DOHH2 (cell line): Measurements from ENCODE around the gene ADGRA1.

Experiments
- H3F3A ChIP-seq: fragments of 200-600 bp; sonication (generic), shearing (Covaris generic); 2 replicates; pipeline ENCODE4 v1.6.0; 2016; ENCODE audit warnings: antibody characterized with exemption, mild to moderate bottlenecking; ENCODE audit not compliant: control insufficient read depth, insufficient read depth
- H3K27ac ChIP-seq: fragments of 200-600 bp; sonication (generic); 2 replicates; pipeline ENCODE4 v1.5.1; 2014; ENCODE audit warnings: low read depth, mild to moderate bottlenecking, low read length, moderate library complexity
- H3K27me3 ChIP-seq: fragments of 200-600 bp; sonication (generic); 2 replicates; pipeline ENCODE4 v1.6.1; 2014; ENCODE audit warnings: mild to moderate bottlenecking, low read length, mixed read lengths; ENCODE audit not compliant: control insufficient read depth
- H3K36me3 ChIP-seq: fragments of 200-600 bp; sonication (generic); 2 replicates; pipeline ENCODE4 v1.6.1; 2014; ENCODE audit warnings: mild to moderate bottlenecking, low read length, moderate library complexity, mixed read lengths; ENCODE audit not compliant: control insufficient read depth
- H3K4me1 ChIP-seq: fragments of 200-600 bp; sonication (generic); 2 replicates; pipeline ENCODE4 v1.6.1; 2014; ENCODE audit warnings: mild to moderate bottlenecking, low read length, mixed read lengths; ENCODE audit not compliant: control insufficient read depth
- H3K4me2 ChIP-seq: fragments of 200-600 bp; sonication (generic); 2 replicates; pipeline ENCODE4 v1.6.0; 2014; ENCODE audit warnings: mild to moderate bottlenecking, low read length, moderate library complexity
- H3K4me3 ChIP-seq: fragments of 200-600 bp; sonication (generic); 2 replicates; pipeline ENCODE4 v1.5.1; 2014; ENCODE audit warnings: mild to moderate bottlenecking, low read length, mixed read lengths
- H3K79me2 ChIP-seq: fragments of 200-600 bp; sonication (generic); 2 replicates; pipeline ENCODE4 v1.6.1; 2014; ENCODE audit warnings: mild to moderate bottlenecking, low read length, mixed read lengths; ENCODE audit not compliant: control insufficient read depth
- H3K9me2 ChIP-seq: fragments of 200-600 bp; sonication (generic); replicated peaks from 2 replicates; pipeline ENCODE4 v1.6.1; 2014; ENCODE audit warnings: mild to moderate bottlenecking, low read length, mixed read lengths; ENCODE audit not compliant: control insufficient read depth
- H3K9me3 ChIP-seq: fragments of 200-600 bp; sonication (generic); 2 replicates; pipeline ENCODE4 v1.6.1; 2014; ENCODE audit warnings: antibody characterized with exemption, low read length, mixed read lengths; ENCODE audit not compliant: control insufficient read depth, insufficient read depth
- H4K20me1 ChIP-seq: fragments of 200-600 bp; sonication (generic); 2 replicates; pipeline ENCODE4 v1.6.0; 2014; ENCODE audit warnings: low read depth, mild to moderate bottlenecking, antibody characterized with exemption, low read length, moderate library complexity; ENCODE audit not compliant: control insufficient read depth, insufficient read depth
- CTCF ChIP-seq: fragments of 200-600 bp; sonication (generic); IDR thresholded peaks from one replicate; pipeline ENCODE4 v1.5.1; 2014; ENCODE audit warnings: antibody characterized with exemption, mild to moderate bottlenecking, low read depth, low read length; ENCODE audit not compliant: poor library complexity, severe bottlenecking
- EZH2phosphoT487 ChIP-seq: fragments of 200-600 bp; sonication (generic); IDR thresholded peaks from 2 replicates; pipeline ENCODE4 v1.6.1; 2017; ENCODE audit warnings: borderline replicate concordance, mild to moderate bottlenecking, antibody characterized with exemption, low read length, moderate library complexity, mixed read lengths

ADGRA1 gene

GRCh38 chr10:133164816-133165555 lies 77.3 kb downstream of the ADGRA1 start:
- Histone ChIP-seq H3K27ac (no peak overlapping the region), H4K20me1 (no peaks in the 10 kb centered on the region), H3K9me3 (peaks cover 25% of the 10 kb centered on the region; the same call in 1 of the 2 replicates), H3K9me2 (no peaks in the 10 kb centered on the region), H3K79me2 (no peaks in the 10 kb centered on the region), H3F3A (no peaks in the 10 kb centered on the region), H3K36me3 (no peaks in the 10 kb centered on the region), H3K4me3 (no peak overlapping the region), H3K4me1 (no peaks in the 10 kb centered on the region), H3K4me2 (no peak overlapping the region), H3K27me3 (no peaks in the 10 kb centered on the region)
- TF ChIP-seq EZH2phosphoT487, result no peak
- TF ChIP-seq CTCF, result no peak

- Histone ChIP-seq H3K9me2 (no peaks in the 10 kb centered on the region), H3K79me2 (no peaks in the 10 kb centered on the region), H3K4me3 (no peak overlapping the region), H3K4me1 (no peaks in the 10 kb centered on the region), H3K27me3 (no peaks in the 10 kb centered on the region), H4K20me1 (no peaks in the 10 kb centered on the region), H3F3A (no peaks in the 10 kb centered on the region), H3K4me2 (no peak overlapping the region), H3K36me3 (no peaks in the 10 kb centered on the region), H3K9me3 (peaks cover 28% of the 10 kb centered on the region; the same call in 1 of the 2 replicates), H3K27ac (no peak overlapping the region)
- no peak for TF ChIP-seq EZH2phosphoT487
- TF ChIP-seq CTCF, result no peak
Observed at GRCh38 chr10:133165556-133166503, 78.1 kb downstream of the ADGRA1 start.

DNA sequence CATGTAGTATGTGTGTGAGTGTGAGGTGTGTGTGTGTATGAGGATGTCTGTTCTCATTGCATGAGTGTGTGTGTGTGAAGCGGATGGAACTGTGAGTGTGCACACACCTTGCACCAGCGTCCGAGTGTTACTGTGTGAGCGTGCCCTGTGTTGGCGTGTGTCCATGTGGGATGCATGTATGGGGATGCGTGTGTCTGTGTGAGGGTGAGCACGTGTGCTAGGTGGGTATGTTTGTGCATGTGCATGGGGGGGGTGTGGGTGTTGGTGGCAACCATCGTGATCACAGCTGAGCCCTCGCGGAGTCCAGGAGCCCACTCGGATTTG lies 78.7 kb downstream of the ADGRA1 start:
- Histone ChIP-seq H3K9me2 (no peaks in the 10 kb centered on the region), H3K27me3 (no peaks in the 10 kb centered on the region), H3K4me3 (no peak overlapping the region), H3F3A (no peaks in the 10 kb centered on the region), H3K27ac (no peak overlapping the region), H3K36me3 (no peaks in the 10 kb centered on the region), H3K79me2 (no peaks in the 10 kb centered on the region), H3K9me3 (peaks cover 28% of the 10 kb centered on the region; the same call in 1 of the 2 replicates), H3K4me2 (no peak overlapping the region), H3K4me1 (no peaks in the 10 kb centered on the region), H4K20me1 (no peaks in the 10 kb centered on the region)
- TF ChIP-seq EZH2phosphoT487 (no peak), CTCF (no peak)
